AG08396 (cell line): ENCODE results near the gene PROM1.

Source experiments
- DNase-seq: peaks from one replicate; pipeline ENCODE4 v3.0.0; 2012; ENCODE audit warnings: low spot score, mixed read lengths

PROM1 gene

GRCh38 chr4:16109256-16109655 lies 25.4 kb upstream of the PROM1 start:
- DNase-seq = no peak

DNA sequence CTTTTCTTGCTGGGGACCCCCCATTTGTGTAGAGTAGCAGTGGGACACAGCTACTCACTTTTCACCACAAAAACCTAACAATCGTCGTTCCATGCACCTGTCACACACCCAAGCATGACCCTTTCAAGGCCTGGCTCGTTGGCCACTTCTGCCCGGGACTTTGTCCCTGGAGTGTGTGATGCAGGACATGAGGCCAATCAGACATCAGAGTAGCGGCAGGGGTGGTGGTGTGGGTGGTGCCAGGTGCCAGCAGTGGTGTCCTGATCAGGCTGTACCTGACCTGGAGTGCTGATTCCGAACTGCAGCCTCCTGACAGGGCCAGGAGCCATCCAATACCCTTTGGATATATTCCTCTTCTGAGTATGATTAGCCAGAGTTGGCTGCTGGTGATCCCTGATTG lies 23.1 kb upstream of the PROM1 start:
- DNase-seq = no peak

GRCh38 chr4:16104520-16104919 lies 20.7 kb upstream of the PROM1 start:
- DNase-seq = no peak

DNA sequence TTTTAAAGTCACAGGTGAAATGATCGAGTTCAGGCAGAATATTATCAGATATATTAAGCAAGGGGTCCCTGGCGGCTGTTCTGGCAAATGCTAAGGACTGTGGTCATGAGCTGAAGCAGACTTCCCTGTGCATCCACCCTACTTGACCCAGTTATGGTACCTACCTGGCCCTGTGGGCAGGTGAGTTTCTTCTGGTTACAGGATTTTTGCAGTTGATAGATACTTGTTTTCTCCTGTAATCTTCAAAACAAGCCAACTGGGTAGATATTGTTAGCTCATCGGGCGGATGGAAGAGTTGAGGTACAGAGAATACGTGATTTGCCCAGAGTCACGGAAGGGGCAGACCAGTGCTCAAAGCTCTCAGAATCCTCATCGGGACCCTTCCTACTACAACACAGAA lies 18.5 kb upstream of the PROM1 start:
- DNase-seq = no peak

GRCh38 chr4:16100833-16101232 lies 17.0 kb upstream of the PROM1 start:
- no peak for DNase-seq

DNA sequence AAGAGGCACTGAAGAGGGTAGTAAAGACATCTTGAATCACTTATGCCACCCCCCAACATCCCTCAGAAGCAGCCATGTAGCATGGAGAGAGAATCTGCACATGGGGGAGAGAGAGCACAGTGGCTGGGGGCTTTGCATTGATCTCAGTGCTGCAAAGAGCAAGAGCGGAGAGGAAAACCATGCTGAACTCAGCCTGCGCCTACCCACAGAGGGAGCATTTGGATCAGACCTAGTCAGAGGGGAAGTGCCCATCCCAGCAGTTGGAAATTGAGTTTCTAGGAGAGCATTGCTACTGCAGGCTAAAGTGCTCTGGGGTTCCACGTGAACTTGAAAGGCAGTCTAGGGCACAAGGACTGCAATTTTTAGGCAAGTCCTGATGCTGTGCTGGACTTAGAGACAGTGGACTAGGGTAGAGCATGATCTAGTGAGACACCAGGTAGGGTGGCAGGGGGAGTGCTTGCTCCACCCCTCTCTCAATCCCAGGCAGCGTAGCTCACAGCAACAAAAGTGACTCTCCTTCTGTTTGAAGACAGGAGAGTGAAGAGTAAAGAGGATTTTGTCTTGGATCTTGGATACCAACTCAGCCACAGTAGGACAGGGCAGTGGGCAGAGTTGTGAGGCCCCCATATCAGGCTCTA lies 9.0 kb upstream of the PROM1 start:
- DNase-seq = no peak

DNA sequence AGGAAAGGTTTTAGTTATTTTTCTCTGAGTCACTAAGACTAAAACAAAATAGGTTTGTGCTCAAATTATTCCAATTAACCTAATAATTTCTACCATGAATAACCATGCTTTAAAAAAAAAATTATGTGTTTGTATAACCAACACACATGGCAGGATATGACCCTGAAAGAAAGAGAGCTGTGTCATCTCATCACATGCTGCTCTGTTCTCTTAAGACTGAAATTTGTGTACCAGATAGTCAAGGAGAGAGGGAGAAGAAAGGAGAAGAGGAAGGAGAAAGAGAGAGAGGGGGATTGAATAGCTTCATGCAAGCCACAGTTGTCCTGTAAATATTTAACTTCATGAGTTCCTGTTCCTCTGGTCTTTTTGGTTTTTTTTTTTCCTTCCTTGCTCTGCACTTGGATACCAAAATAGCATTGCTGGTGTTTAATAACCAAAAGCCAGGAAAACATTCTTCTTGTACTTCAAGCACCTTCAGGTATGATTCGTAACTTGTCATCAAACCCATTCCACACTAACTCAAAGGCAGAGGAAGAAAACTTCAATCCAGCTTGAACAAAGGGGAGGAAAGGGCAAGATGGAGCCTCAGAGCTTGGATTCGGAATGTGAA lies 6.4 kb upstream of the PROM1 start:
- no peak for DNase-seq

- DNase-seq = no peak
Measured at GRCh38 chr4:16089156-16089555, 5.3 kb upstream of the PROM1 start.

- DNase-seq = no peak
Measured at GRCh38 chr4:16088601-16089000, 4.8 kb upstream of the PROM1 start.

GRCh38 chr4:16085822-16086221 lies 2.0 kb upstream of the PROM1 start:
- DNase-seq = no peak

DNA sequence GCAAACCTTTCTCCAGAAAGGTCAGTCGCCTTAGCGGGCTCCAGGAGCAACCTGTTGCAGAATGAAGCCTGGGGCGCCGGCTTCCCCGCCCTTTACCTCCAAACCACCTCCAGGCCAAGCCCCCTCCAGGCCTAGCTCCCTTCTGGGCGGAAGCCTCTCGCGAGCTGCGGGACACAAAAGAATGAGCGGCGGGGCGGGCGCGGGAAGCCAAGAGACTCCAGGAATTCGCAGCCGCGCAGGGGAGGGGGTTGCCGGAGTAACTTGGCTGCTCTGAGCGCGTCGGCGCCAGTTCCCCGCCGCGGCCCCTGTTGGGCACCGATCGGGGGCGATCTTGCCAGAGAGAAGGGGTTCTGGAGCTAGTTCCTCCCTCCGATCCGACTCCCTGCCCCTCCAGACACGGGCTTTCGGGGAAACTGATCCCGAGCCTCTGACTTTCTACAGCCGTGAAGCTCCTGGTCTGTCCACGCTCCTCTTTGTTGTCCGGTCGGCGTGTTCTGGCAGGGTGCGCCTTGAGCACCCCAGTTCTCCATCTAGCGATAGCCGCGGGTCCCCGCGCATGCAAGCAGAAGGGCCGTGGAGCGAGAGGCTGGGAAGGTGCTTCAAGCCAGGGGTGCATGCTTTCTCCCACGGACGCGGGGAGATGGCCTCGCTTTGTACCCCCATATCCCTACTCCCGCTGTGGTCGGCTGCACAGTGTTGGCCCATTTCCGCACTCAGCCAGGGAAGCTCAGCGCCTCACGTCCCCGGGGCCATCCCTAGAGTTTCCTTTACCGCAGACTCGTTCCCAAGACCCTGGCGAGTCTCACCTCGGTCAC lies 1.2 kb downstream of the PROM1 start:
- no peak for DNase-seq

DNA sequence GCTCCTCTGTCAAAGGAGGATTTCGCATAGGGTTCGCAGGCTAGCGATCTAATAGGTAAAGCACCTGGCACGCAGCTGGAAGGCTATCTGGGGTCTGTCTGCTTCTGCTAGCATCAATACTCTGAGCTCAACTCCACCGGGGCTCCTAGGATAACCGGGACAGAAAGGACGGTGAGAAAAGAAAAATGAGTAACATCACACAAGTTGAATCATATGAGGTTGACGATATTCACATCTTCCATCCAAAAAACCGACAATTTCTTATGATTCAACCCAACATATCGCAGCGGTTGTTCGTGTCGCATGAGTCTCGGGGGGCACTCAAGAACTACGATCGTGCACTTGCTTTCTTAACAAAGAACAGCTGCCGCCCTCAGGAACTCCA lies 1.8 kb downstream of the PROM1 start:
- DNase-seq = no peak

GRCh38 chr4:16079046-16079445 lies 4.8 kb downstream of the PROM1 start:
- DNase-seq = no peak

GRCh38 chr4:16078195-16078760 lies 5.5 kb downstream of the PROM1 start:
- no peak for DNase-seq

- no peak for DNase-seq
Measured at GRCh38 chr4:16077786-16078185, 6.0 kb downstream of the PROM1 start.

DNA sequence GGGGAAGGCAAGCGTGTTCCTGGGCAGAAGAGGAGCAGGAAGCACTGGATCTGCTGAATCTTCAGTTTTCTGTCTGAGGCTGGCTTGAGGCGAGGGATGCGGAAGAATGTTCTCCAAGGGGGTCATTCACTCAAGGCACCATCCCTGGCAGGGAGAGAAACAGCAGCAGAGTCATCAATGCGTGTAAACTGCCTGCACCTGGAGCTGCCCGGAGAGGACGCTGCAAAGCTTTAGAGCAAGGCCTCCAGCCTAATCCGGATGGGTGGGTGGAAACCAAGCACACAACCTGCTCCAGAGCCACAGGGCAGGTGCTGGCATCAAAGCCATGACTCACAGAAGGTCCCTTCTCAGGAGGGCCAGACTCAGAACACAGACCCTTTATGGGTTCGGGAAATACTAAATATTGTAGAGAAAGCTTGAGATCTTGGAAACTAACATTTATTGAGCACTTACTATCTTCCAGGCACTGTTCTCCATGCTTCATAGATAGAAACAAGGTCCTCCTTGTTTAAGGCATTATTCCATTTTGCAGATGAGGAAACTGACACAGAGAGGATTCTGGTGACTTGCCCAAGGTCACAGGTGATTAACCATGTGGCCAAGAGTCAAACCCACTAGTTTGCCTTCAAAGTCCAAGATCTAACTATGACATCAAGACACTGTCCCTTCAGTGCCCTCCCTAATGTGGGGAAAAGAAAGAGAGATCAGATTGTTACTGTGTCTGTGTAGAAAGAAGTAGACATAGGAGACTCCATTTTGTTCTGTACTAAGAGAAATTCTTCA lies 7.7 kb downstream of the PROM1 start:
- no peak for DNase-seq

DNA sequence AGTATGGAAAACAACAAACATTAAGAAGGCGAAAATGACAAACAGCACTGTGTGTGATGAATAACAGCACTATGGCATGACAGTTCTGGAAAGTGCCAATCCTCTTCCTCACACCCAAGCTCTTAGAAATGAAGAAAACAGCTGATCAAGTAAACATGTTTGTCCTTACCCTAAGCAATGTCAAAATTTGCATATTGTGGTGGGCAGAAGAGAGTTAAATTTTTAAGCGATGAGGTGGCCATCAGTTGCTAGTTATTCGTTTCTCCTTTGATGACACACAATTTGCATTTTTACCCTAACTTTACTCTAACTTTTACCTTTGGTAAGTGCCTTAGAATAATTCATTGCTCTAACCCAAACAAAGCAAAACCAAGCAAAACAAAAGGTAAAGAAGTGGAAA lies 8.8 kb downstream of the PROM1 start:
- no peak for DNase-seq

DNA sequence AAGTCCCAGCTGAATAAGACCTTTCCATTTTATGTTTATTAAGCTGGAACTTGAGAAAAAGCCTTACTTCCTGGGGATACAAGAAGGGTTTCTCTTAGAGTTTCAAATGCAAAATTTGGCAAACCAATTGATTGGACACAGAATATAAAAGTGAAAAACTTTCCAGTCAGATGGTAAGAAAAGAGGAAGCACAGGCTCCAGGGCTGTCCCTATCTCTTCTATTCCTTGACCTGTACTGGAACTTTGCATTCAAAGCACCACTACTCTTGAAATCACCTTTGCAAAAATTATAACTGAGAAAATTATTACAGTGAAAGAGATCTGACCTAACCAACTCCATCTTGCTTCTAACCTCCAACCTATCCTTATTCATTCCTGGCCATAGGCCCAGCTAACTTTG lies 11.7 kb downstream of the PROM1 start:
- no peak for DNase-seq

DNA sequence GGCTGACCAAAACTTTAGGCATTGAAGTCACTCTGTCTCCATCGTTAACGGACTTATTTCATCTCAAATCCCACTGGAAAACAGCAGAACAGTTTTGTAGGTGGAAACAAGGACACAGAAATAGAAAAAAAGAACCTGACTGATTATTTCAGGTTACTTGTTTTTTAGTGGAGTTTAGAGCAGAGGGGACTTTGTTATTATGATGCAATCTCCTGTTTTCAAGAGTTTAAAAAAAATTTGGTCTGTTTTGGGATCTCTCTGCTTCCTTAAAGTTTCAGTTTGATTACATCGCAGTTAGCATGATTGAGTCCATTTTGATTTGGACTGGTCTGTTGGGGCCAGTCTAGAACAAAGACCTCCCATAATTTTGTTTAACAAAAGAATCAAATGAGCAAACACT lies 13.6 kb downstream of the PROM1 start:
- DNase-seq = no peak

- no peak for DNase-seq
Measured at GRCh38 chr4:16067515-16067914, 16.3 kb downstream of the PROM1 start.

- no peak for DNase-seq
Measured at GRCh38 chr4:16066586-16067128, 17.2 kb downstream of the PROM1 start.

- no peak for DNase-seq
Measured at GRCh38 chr4:16065066-16065465, 18.8 kb downstream of the PROM1 start.
